A549 (cell line): ENCODE data around the gene GNPTG. TPM values are rescaled to one million over a fixed set of nuclear protein-coding genes. Genes with fewer than 3 reads are reported as not detected.

ENCODE experiments used
- ATAC-seq, 2 experiments: fragments of 200-7000 bp in 1 of 2; fragments of >200 bp in 1 of 2; cut with Nextera tagmentation in 1 of 2; cut with Tn5 transposase in 1 of 2; 3 replicates each; pipeline versions ENCODE4 v1.8.0 to v1.9.1; 2018 to 2020; ENCODE audit warnings: mild to moderate bottlenecking in 1 of 2, moderate library complexity in 1 of 2
- CTCF ChIA-PET: fragments of 300-600 bp; sonication (Branson Sonifier 250); formaldehyde crosslinking; extraction: SDS; loops from one replicate; lab custom pipeline; 2021; ENCODE audit warnings: antibody characterized with exemption, inconsistent platforms; lab: Yijun Ruan, JAX
- POLR2A ChIA-PET: fragments of 350-600 bp; formaldehyde crosslinking; extraction: SDS; loops from one replicate; lab custom pipeline; 2021; ENCODE audit warnings: antibody characterized with exemption, inconsistent platforms; lab: Yijun Ruan, JAX
- DNase-seq, 2 experiments: peaks; one replicate each; pipeline versions ENCODE4 v3.0.0 to v3.0.0-alpha.2; 2011 to 2016; ENCODE audit warnings: low read depth in 1 of 2, low spot score in 1 of 2
- FAIRE-seq: peaks from 2 replicates; lab custom pipeline; 2011; peaks lifted over from hg19 to GRCh38; lab: Jason Lieb, UNC
- H3K27ac ChIP-seq, 2 experiments: fragments of >200 bp; sonication (Bioruptor Twin); formaldehyde crosslinking; 3 replicates each; pipeline ENCODE4 v1.5.1; 2016 to 2017
- H3K4me1 ChIP-seq: fragments of >200 bp; sonication (Bioruptor Twin); formaldehyde crosslinking; 3 replicates; pipeline ENCODE4 v1.6.1; 2016
- H3K4me2 ChIP-seq: fragments of >200 bp; sonication (Bioruptor Twin); formaldehyde crosslinking; 3 replicates; pipeline ENCODE4 v1.6.1; 2016
- H3K4me3 ChIP-seq: fragments of >200 bp; sonication (Bioruptor Twin); formaldehyde crosslinking; 3 replicates; pipeline ENCODE4 v1.5.1; 2016
- H3K9me3 ChIP-seq: fragments of >200 bp; sonication (Bioruptor Twin); formaldehyde crosslinking; 3 replicates; pipeline ENCODE4 v1.6.1; 2016
- BHLHE40 ChIP-seq: IDR thresholded peaks from 2 replicates; pipeline ENCODE4 v1.6.1; 2012; ENCODE audit warnings: low read depth, low read length, inconsistent platforms
- CBX2 ChIP-seq: fragments of 200-600 bp; sonication (generic); IDR thresholded peaks from 2 replicates; pipeline ENCODE4 v1.6.1; 2016; ENCODE audit warnings: low read depth, mild to moderate bottlenecking, borderline replicate concordance
- CHD2 ChIP-seq: fragments of 150-350 bp; IDR thresholded peaks from 2 replicates; pipeline ENCODE4 v1.6.1; 2014; ENCODE audit warnings: low read length; ENCODE audit not compliant: partially characterized antibody
- EHF ChIP-seq: fragments of 250-450 bp; sonication (Bioruptor Pico); IDR thresholded peaks from 2 replicates; pipeline ENCODE4 v1.5.0; 2020; ENCODE audit warnings: mild to moderate bottlenecking
- GATA3 ChIP-seq: IDR thresholded peaks from 2 replicates; pipeline ENCODE4 v1.6.1; 2012; ENCODE audit warnings: borderline replicate concordance
- HOXB13 ChIP-seq: fragments of 250-450 bp; sonication (Bioruptor Pico); IDR thresholded peaks from 2 replicates; pipeline ENCODE4 v1.5.0; 2020; ENCODE audit warnings: low read depth, mild to moderate bottlenecking, moderate library complexity
- HOXB5 ChIP-seq: fragments of 250-450 bp; sonication (Bioruptor Pico); IDR thresholded peaks from 2 replicates; pipeline ENCODE4 v1.5.0; 2020; ENCODE audit warnings: mild to moderate bottlenecking, moderate library complexity
- JUN ChIP-seq, 2 experiments: fragments of >200 bp; sonication (Bioruptor Twin); formaldehyde crosslinking; IDR thresholded peaks; 2 replicates in 1 of 2; 3 replicates in 1 of 2; pipeline ENCODE4 v1.6.1; 2016 to 2017
- KDM1A ChIP-seq: fragments of 200-600 bp; sonication (generic); IDR thresholded peaks from 2 replicates; pipeline ENCODE4 v1.6.1; 2016; ENCODE audit warnings: low read depth, mild to moderate bottlenecking
- MAZ ChIP-seq: fragments of 150-350 bp; IDR thresholded peaks from 2 replicates; pipeline ENCODE4 v1.6.1; 2014; ENCODE audit warnings: antibody characterized with exemption, low read depth, low read length, borderline replicate concordance
- MYC ChIP-seq: IDR thresholded peaks from 2 replicates; pipeline ENCODE4 v1.6.1; 2012; ENCODE audit warnings: mild to moderate bottlenecking, inconsistent platforms, low read length, improper control_type of control experiment, borderline replicate concordance
- NFE2L2 ChIP-seq: fragments of 150-350 bp; conservative IDR thresholded peaks from 2 replicates; pipeline ENCODE4 v1.6.1; 2014; ENCODE audit warnings: low read length
- POLR2A ChIP-seq: IDR thresholded peaks from 2 replicates; pipeline ENCODE4 v1.6.1; 2012; ENCODE audit warnings: mild to moderate bottlenecking, low read length
- RARB ChIP-seq: fragments of 250-450 bp; sonication (Bioruptor Pico); IDR thresholded peaks from 2 replicates; pipeline ENCODE4 v1.8.0; 2021; ENCODE audit warnings: mild to moderate bottlenecking, moderate library complexity
- RCOR1 ChIP-seq: fragments of 150-350 bp; IDR thresholded peaks from 2 replicates; pipeline ENCODE4 v1.6.1; 2014; ENCODE audit warnings: antibody characterized with exemption, low read length, low read depth
- RFX5 ChIP-seq: fragments of 450-650 bp; IDR thresholded peaks from 2 replicates; pipeline ENCODE4 v1.7.1; 2014; ENCODE audit warnings: antibody characterized with exemption, mild to moderate bottlenecking, moderate library complexity
- SMC3 ChIP-seq: fragments of >200 bp; sonication (Bioruptor Twin); formaldehyde crosslinking; IDR thresholded peaks from 3 replicates; pipeline ENCODE4 v1.6.1; 2018; ENCODE audit warnings: inconsistent platforms
- TP53 ChIP-seq: fragments of 250-450 bp; sonication (Bioruptor Pico); IDR thresholded peaks from 2 replicates; pipeline ENCODE4 v1.5.0; 2021; ENCODE audit warnings: mild to moderate bottlenecking, moderate library complexity
- ZFP36 ChIP-seq: fragments of 450-650 bp; IDR thresholded peaks from 2 replicates; pipeline ENCODE4 v1.6.1; 2014; ENCODE audit warnings: borderline replicate concordance; ENCODE audit not compliant: partially characterized antibody
- ZNF302 ChIP-seq: fragments of 250-450 bp; sonication (Bioruptor Pico); IDR thresholded peaks from 2 replicates; pipeline ENCODE4 v1.9.0; 2021; ENCODE audit warnings: inconsistent platforms, mild to moderate bottlenecking, moderate library complexity
- WGBS: methylation state at CpG from one replicate; pipeline ENCODE4 v1.1.6; 2017; ENCODE audit errors: missing lambda C conversion rate; 5-methylcytosine and 5-hydroxymethylcytosine counted together
- polyA plus RNA-seq, 4 experiments: library from polyadenylated mRNA; depleted of rRNA in 3 of 4; stranded (reverse); fragments of >200 nt; fragmentation: RNase III in 1 of 4; extraction: RNeasy Plus Mini Kit Qiagen cat#74134 plus additional on column Dnase treatment in 1 of 4; gene quantifications; 2 replicates in 3 of 4; 3 replicates in 1 of 4; pipeline ENCODE4 v1.2.3, GENCODE V29; 2011 to 2017
- TF ChIP-seq, protein P1 (sequence below): fragments of 450-650 bp; IDR thresholded peaks from 2 replicates; pipeline ENCODE4 v1.6.1; 2014; ENCODE audit warnings: antibody characterized with exemption
- TF ChIP-seq, protein P2 (sequence below): fragments of 200-600 bp; sonication (generic); IDR thresholded peaks from 2 replicates; pipeline ENCODE4 v1.6.1; 2016; ENCODE audit warnings: antibody characterized with exemption, mild to moderate bottlenecking, moderate library complexity
- TF ChIP-seq, protein P3 (sequence below): IDR thresholded peaks from 2 replicates; pipeline ENCODE4 v1.6.1; 2012

The GNPTG gene
- polyA plus RNA-seq, 2 of the 4 experiments (the other 2 are of a cell fraction), result 23.4 to 24.2 TPM

DNA sequence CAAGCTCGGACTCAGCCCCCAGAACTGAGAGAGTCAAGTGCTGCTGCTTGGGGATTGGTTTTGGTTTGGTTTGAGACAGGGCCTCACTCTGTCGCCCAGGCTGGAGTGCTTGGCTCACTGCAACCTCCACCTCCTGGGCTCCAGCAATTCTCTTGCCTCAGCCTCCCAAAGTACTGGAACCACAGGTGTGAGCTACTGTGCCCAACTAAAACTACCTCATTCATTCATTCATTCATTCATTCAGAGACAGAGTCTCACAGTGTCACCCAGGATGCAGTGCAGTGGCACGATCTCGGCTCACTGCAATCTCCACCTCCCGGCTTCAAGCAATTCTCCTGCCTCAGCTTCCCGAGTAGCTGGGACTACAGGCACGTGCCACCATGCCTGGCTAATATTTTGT lies 38.0 kb downstream of the GNPTG start:
- Histone ChIP-seq H3K4me3 (no peak overlapping the region), H3K27ac (no peak overlapping the region), H3K9me3 (no peaks in the 10 kb centered on the region), H3K4me2 (no peak overlapping the region), H3K4me1 (no peaks in the 10 kb centered on the region)
- TF ChIP-seq HOXB5 (CRISPR knock-in tag) (no peak), HOXB13 (CRISPR knock-in tag) (no peak), GATA3 (no peak), MYC (no peak), RFX5 (no peak), SMC3 (no peak), CHD2 (no peak), KDM1A (no peak), TP53 (CRISPR knock-in tag) (no peak), RARB (CRISPR knock-in tag) (no peak), ZFP36 (no peak)
- no peak for FAIRE-seq
- no peak for ATAC-seq
- DNase-seq, result no peak
- WGBS, result 88% methylated on average over 7 of the region's 7 CpGs
- ChIA-PET POLR2A (no interaction called here), CTCF (interaction anchor here (0.9 to 2.4 kb wide), 2 partner anchors 22 to 26 kb away, joined by 3 to 8 read pairs; no protein-coding TSS in a partner anchor)

DNA sequence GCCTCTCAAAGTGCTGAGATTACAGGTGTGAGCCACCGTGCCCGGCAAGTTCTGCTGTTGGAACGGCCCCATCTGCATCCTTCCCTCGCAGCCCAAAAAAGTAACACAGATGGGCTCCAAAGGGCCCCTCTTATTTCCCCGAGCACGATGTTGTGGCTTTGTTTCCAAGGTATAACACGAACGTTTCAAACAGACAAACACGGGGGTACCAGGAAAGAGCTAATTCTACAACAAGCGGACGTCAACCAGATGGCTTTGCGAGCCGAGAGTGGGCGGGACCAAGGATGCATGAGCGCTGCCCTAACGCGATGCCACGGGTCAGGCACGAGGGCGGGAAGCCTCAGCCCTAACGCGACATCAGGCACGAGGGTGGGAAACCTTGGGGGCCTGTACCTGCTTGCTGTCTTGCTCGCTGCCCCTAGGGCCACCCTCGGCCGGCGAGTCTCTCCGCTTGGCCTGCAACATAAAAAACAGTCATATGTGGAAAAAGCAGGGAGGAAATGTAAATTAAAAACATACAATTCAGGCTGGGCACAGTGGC lies 38.6 kb downstream of the GNPTG start:
- FAIRE-seq, result no peak
- ChIA-PET POLR2A (no interaction called here), CTCF (interaction anchor here (0.6 to 2.4 kb wide), 3 partner anchors 17 to 576 kb away, joined by 3 to 8 read pairs (median 3); no protein-coding TSS in a partner anchor)
- H3K9me3 ChIP-seq, result no peaks in the 10 kb centered on the region
- H3K4me2 ChIP-seq, result no peak overlapping the region
- no peak overlapping the region for H3K4me3 ChIP-seq
- H3K4me1 ChIP-seq, result no peaks in the 10 kb centered on the region
- DNase-seq, result no peak
- TF ChIP-seq CBX2, result no peak
- TF ChIP-seq POLR2A, result no peak
- TF ChIP-seq, protein P1, sequence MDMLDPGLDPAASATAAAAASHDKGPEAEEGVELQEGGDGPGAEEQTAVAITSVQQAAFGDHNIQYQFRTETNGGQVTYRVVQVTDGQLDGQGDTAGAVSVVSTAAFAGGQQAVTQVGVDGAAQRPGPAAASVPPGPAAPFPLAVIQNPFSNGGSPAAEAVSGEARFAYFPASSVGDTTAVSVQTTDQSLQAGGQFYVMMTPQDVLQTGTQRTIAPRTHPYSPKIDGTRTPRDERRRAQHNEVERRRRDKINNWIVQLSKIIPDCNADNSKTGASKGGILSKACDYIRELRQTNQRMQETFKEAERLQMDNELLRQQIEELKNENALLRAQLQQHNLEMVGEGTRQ, result no peak
- TF ChIP-seq RCOR1, result no peak
- WGBS, result 93% methylated on average over 27 of the region's 28 CpGs
- no peak overlapping the region for H3K27ac ChIP-seq
- ATAC-seq, result no peak

DNA sequence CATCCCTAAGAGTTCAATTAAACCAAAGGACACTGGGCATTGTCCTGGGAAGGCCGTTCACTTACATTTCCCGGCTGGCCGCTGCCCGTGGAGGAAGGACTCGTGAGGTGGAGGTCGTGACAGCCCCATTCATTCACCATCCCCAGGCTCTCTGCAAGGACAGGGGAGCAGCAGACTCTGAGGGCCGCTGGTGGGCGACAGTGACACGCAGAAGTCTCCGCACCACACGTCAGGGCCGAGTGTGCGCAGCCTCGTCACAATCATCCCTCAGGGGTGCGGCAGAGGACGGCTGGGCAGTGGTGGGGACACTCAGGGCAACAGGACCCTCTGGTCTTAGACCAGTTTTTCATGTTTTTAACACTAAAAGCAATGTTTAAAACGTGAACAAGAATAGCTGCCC lies 41.1 kb downstream of the GNPTG start:
- FAIRE-seq, result no peak

More for the DNA sequence above, 41.1 kb downstream of the GNPTG start:
- POLR2A ChIA-PET, result no interaction called here
- H3K4me1 ChIP-seq, result no peaks in the 10 kb centered on the region
- no peaks in the 10 kb centered on the region for H3K9me3 ChIP-seq
- TF ChIP-seq RFX5, result no peak
- no peak for TF ChIP-seq EHF
- TF ChIP-seq MAZ, result no peak
- TF ChIP-seq JUN (IDR thresholded peaks at IDR 0.05), result no peak
- TF ChIP-seq ZNF302, result no peak
- no peak for TF ChIP-seq NFE2L2
- TF ChIP-seq, protein P2, sequence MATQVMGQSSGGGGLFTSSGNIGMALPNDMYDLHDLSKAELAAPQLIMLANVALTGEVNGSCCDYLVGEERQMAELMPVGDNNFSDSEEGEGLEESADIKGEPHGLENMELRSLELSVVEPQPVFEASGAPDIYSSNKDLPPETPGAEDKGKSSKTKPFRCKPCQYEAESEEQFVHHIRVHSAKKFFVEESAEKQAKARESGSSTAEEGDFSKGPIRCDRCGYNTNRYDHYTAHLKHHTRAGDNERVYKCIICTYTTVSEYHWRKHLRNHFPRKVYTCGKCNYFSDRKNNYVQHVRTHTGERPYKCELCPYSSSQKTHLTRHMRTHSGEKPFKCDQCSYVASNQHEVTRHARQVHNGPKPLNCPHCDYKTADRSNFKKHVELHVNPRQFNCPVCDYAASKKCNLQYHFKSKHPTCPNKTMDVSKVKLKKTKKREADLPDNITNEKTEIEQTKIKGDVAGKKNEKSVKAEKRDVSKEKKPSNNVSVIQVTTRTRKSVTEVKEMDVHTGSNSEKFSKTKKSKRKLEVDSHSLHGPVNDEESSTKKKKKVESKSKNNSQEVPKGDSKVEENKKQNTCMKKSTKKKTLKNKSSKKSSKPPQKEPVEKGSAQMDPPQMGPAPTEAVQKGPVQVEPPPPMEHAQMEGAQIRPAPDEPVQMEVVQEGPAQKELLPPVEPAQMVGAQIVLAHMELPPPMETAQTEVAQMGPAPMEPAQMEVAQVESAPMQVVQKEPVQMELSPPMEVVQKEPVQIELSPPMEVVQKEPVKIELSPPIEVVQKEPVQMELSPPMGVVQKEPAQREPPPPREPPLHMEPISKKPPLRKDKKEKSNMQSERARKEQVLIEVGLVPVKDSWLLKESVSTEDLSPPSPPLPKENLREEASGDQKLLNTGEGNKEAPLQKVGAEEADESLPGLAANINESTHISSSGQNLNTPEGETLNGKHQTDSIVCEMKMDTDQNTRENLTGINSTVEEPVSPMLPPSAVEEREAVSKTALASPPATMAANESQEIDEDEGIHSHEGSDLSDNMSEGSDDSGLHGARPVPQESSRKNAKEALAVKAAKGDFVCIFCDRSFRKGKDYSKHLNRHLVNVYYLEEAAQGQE, result no peak
- no peak for TF ChIP-seq BHLHE40
- TF ChIP-seq, protein P3, sequence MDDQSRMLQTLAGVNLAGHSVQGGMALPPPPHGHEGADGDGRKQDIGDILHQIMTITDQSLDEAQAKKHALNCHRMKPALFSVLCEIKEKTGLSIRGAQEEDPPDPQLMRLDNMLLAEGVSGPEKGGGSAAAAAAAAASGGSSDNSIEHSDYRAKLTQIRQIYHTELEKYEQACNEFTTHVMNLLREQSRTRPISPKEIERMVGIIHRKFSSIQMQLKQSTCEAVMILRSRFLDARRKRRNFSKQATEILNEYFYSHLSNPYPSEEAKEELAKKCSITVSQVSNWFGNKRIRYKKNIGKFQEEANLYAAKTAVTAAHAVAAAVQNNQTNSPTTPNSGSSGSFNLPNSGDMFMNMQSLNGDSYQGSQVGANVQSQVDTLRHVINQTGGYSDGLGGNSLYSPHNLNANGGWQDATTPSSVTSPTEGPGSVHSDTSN, result no peak
- TF ChIP-seq POLR2A, result no peak
- ATAC-seq (no peak), DNase-seq (no peak)
- CTCF ChIA-PET, result no interaction called here
- 79% methylated on average over 17 of the region's 17 CpGs for WGBS
- no peak overlapping the region for H3K27ac ChIP-seq
- H3K4me3 ChIP-seq, result no peak overlapping the region
- H3K4me2 ChIP-seq, result no peak overlapping the region
